ENCODE results near the gene IL18R1. TPM values are rescaled to one million over a fixed set of nuclear protein-coding genes. Genes with fewer than 3 reads are reported as not detected.

IL18R1 gene
- total and polyA plus RNA-seq, 2 experiments from 2014 or later = 19.7 to 25.5 TPM

GRCh38 chr2:102358496-102358895, 2.9 kb downstream of the IL18R1 start:
- H3K4me1 ChIP-seq (ENCODE audit: insufficient read depth) = no peaks in the 10 kb centered on the region
- peaks cover 4% of the 10 kb centered on the region for H3K27me3 ChIP-seq
- no peaks in the 10 kb centered on the region for H3K9me2 ChIP-seq (replicated peaks; ENCODE audit: insufficient read depth)
- H3K4me2 ChIP-seq = peak overlapping the region; percentile 17
- no peak overlapping the region for H2AFZ ChIP-seq
- H3K9me3 ChIP-seq (ENCODE audit: low read depth) = no peaks in the 10 kb centered on the region
- no peak overlapping the region for H3K4me3 ChIP-seq
- H3K27ac ChIP-seq = no peak overlapping the region
- H3K79me2 ChIP-seq = no peaks in the 10 kb centered on the region
- H4K20me1 ChIP-seq (ENCODE audit: insufficient read depth, poor library complexity, severe bottlenecking) = no peaks in the 10 kb centered on the region
- no peaks in the 10 kb centered on the region for H3K36me3 ChIP-seq (replicated peaks; ENCODE audit: insufficient read depth, low read depth)
- TF ChIP-seq, protein P1, sequence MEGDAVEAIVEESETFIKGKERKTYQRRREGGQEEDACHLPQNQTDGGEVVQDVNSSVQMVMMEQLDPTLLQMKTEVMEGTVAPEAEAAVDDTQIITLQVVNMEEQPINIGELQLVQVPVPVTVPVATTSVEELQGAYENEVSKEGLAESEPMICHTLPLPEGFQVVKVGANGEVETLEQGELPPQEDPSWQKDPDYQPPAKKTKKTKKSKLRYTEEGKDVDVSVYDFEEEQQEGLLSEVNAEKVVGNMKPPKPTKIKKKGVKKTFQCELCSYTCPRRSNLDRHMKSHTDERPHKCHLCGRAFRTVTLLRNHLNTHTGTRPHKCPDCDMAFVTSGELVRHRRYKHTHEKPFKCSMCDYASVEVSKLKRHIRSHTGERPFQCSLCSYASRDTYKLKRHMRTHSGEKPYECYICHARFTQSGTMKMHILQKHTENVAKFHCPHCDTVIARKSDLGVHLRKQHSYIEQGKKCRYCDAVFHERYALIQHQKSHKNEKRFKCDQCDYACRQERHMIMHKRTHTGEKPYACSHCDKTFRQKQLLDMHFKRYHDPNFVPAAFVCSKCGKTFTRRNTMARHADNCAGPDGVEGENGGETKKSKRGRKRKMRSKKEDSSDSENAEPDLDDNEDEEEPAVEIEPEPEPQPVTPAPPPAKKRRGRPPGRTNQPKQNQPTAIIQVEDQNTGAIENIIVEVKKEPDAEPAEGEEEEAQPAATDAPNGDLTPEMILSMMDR (IDR thresholded peaks at IDR 0.05; ENCODE audit: poor library complexity) = no peak
- TF ChIP-seq EZH2 (IDR thresholded peaks at IDR 0.05; ENCODE audit: borderline replicate concordance) (no peak), EZH2phosphoT487 (IDR thresholded peaks at IDR 0.05; ENCODE audit: low read depth, severe bottlenecking, unreplicated experiment) (no peak)
- WGBS (ENCODE audit: low lambda C conversion rate, missing lambda C conversion rate) = 98% methylated on average over 8 of the region's 8 CpGs
- DNase-seq (ENCODE audit: low spot score) = no peak

- Histone ChIP-seq H3K27me3 (peaks cover 4% of the 10 kb centered on the region), H3K36me3 (replicated peaks; ENCODE audit: insufficient read depth, low read depth) (no peaks in the 10 kb centered on the region), H3K4me1 (ENCODE audit: insufficient read depth) (no peaks in the 10 kb centered on the region), H4K20me1 (ENCODE audit: insufficient read depth, poor library complexity, severe bottlenecking) (no peaks in the 10 kb centered on the region), H3K4me2 (no peak overlapping the region), H3K79me2 (no peaks in the 10 kb centered on the region), H3K27ac (no peak overlapping the region), H2AFZ (no peak overlapping the region), H3K9me3 (ENCODE audit: low read depth) (no peaks in the 10 kb centered on the region), H3K9me2 (replicated peaks; ENCODE audit: insufficient read depth) (no peaks in the 10 kb centered on the region), H3K4me3 (no peak overlapping the region)
- DNase-seq (ENCODE audit: low spot score) = no peak
- TF ChIP-seq EZH2phosphoT487 (IDR thresholded peaks at IDR 0.05; ENCODE audit: low read depth, severe bottlenecking, unreplicated experiment) (no peak), EZH2 (IDR thresholded peaks at IDR 0.05; ENCODE audit: borderline replicate concordance) (no peak)
- TF ChIP-seq, protein P1 (IDR thresholded peaks at IDR 0.05; ENCODE audit: poor library complexity) = no peak
- 93% methylated on average over 3 of the region's 3 CpGs for WGBS (ENCODE audit: low lambda C conversion rate, missing lambda C conversion rate)
Observed at GRCh38 chr2:102359527-102359926, 3.9 kb downstream of the IL18R1 start.

- no peaks in the 10 kb centered on the region for H3K4me1 ChIP-seq (ENCODE audit: insufficient read depth)
- H3K4me3 ChIP-seq = no peak overlapping the region
- no peaks in the 10 kb centered on the region for H3K9me2 ChIP-seq (replicated peaks; ENCODE audit: insufficient read depth)
- H3K36me3 ChIP-seq (replicated peaks; ENCODE audit: insufficient read depth, low read depth) = no peaks in the 10 kb centered on the region
- no peak for TF ChIP-seq EZH2 (IDR thresholded peaks at IDR 0.05; ENCODE audit: borderline replicate concordance)
- H3K79me2 ChIP-seq = no peaks in the 10 kb centered on the region
- H3K27ac ChIP-seq = no peak overlapping the region
- H3K4me2 ChIP-seq = no peak overlapping the region
- DNase-seq (ENCODE audit: low spot score) = no peak
- H3K27me3 ChIP-seq = no peaks in the 10 kb centered on the region
- no peaks in the 10 kb centered on the region for H4K20me1 ChIP-seq (ENCODE audit: insufficient read depth, poor library complexity, severe bottlenecking)
- H2AFZ ChIP-seq = no peak overlapping the region
- peaks cover 5% of the 10 kb centered on the region for H3K9me3 ChIP-seq (ENCODE audit: low read depth)
- WGBS (ENCODE audit: low lambda C conversion rate, missing lambda C conversion rate) = 78% methylated on average over 5 of the region's 5 CpGs
Observed at GRCh38 chr2:102361632-102362241, 6.1 kb downstream of the IL18R1 start.

DNA sequence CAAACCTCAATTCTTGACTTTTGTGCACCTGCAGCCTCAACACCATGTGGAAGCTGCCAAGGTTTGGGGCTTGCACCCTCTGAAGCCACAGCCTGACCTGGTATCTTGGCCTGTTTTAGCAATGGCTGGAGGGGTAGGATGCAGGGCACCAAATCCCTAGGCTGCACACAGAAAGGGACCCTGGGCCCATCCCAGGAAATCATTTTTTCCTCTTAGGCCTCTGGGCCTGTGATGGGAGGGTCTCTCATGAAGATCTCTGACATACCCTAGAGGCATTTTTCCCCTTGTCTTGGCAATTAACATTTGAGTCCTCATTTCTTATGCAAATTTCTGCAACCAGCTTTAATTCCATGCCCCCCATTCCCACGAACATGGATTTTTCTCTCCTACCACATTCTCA, 10.2 kb downstream of the IL18R1 start:
- no peaks in the 10 kb centered on the region for H3K4me1 ChIP-seq (ENCODE audit: insufficient read depth)
- no peaks in the 10 kb centered on the region for H3K27me3 ChIP-seq
- no peaks in the 10 kb centered on the region for H4K20me1 ChIP-seq (ENCODE audit: insufficient read depth, poor library complexity, severe bottlenecking)
- H3K27ac ChIP-seq = no peak overlapping the region
- no peaks in the 10 kb centered on the region for H3K9me2 ChIP-seq (replicated peaks; ENCODE audit: insufficient read depth)
- no peak for TF ChIP-seq EZH2phosphoT487 (IDR thresholded peaks at IDR 0.05; ENCODE audit: low read depth, severe bottlenecking, unreplicated experiment)
- no peak for TF ChIP-seq EZH2 (IDR thresholded peaks at IDR 0.05; ENCODE audit: borderline replicate concordance)
- TF ChIP-seq, protein P1 (IDR thresholded peaks at IDR 0.05; ENCODE audit: poor library complexity) = no peak
- no peaks in the 10 kb centered on the region for H3K36me3 ChIP-seq (replicated peaks; ENCODE audit: insufficient read depth, low read depth)
- no peak overlapping the region for H2AFZ ChIP-seq
- H3K4me2 ChIP-seq = no peak overlapping the region
- DNase-seq (ENCODE audit: low spot score) = no peak
- H3K4me3 ChIP-seq = no peak overlapping the region
- WGBS (ENCODE audit: low lambda C conversion rate, missing lambda C conversion rate) = 88% methylated on average over 1 of the region's 1 CpG
- peaks cover 5% of the 10 kb centered on the region for H3K9me3 ChIP-seq (ENCODE audit: low read depth)
- H3K79me2 ChIP-seq = no peaks in the 10 kb centered on the region

All from hepatocyte (in vitro differentiated cells).